Activated T-cell treated with anti-CD3 and anti-CD28 coated beads, Interleukin-2, amount 50 U/mL, for 48 hours (primary cell): ENCODE results near the gene ZBTB47.
A peak's percentile ranks its signal among the peaks of the same experiment; 100 is the strongest.

Source experiments
- DNase-seq, 2 experiments: peaks; one replicate each; pipeline ENCODE4 v3.0.0-alpha.2; 2020

The ZBTB47 gene

DNA sequence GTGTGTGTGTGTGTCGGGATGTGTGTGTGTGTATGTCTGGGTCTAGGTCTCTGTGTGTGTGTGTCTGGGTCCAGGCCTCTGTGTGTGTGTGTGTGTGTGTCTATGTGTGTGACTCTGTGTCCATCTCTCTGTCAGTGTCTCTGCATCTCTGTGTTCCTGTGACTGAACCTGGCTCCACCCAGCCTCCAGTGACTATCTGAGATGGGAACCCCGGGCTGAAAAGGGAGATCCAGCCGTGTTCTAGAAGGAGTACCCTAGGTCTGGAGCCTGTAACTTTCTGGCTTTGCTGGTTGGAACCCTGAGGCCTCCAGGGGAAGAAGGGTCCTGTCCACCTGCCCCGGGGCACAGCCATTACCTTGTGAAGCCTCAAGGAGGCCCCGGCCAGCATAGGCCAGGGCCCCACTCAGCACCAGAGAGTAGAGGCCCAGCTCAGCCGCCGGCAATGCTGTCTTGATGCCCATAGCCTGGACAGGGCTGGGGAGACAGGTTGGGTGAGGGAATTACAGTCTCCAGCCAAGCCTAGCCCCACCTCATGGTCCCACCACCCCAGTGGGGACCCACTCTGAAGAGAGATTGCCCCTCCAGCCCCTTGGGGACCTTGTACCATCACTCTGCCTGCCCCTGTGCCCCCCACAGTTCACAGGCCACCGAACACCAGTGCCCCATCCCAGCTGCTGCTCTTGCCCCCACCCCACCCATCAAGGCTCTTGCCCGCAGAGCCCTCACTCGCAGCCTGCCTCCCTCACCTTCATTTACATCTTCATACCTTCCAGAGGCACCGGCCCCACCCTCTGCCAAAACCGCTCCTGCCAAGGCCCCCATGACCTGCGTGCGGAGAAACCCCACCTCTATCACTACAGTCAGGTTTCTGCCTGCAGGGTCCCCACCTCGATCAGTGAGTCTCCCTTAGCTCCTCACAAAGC, 47.1 kb downstream of the ZBTB47 start:
- DNase-seq = peak in 1 of 2 experiments; percentile 9

DNA sequence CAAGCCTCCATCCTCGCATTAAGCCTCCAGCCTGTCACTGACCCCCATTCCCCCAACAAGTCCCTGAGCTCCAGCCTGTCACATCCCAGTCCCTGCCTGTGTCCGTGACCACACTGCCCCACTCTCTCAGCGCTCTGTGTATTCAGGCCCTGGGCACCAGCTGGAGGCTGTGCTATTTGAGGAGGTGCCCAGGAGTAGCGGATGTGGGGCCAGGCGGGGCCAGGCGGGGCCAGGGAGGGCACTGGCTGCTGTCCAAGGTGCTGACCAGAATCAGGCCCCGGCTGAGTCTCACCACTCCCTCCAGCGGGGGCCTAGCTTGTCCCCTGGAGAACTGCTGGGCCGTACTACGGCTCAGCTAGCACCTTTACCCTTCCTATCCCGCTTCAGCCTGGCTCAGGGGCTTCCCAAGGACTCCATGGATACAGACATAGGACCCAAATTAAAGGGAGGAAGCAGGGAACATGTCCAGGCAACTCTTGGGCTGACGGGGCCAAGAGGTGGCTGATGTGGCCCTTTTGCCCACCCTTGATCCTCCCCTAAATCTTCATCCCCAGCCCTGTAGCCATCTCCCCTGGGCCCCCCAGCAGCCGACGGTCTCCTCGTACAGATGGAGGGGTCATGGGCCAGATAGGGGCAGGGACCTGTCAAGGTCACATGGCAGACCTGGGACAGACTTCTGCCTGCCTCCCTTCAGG, 48.0 kb downstream of the ZBTB47 start:
- DNase-seq = peak; percentile 69 to 72

DNA sequence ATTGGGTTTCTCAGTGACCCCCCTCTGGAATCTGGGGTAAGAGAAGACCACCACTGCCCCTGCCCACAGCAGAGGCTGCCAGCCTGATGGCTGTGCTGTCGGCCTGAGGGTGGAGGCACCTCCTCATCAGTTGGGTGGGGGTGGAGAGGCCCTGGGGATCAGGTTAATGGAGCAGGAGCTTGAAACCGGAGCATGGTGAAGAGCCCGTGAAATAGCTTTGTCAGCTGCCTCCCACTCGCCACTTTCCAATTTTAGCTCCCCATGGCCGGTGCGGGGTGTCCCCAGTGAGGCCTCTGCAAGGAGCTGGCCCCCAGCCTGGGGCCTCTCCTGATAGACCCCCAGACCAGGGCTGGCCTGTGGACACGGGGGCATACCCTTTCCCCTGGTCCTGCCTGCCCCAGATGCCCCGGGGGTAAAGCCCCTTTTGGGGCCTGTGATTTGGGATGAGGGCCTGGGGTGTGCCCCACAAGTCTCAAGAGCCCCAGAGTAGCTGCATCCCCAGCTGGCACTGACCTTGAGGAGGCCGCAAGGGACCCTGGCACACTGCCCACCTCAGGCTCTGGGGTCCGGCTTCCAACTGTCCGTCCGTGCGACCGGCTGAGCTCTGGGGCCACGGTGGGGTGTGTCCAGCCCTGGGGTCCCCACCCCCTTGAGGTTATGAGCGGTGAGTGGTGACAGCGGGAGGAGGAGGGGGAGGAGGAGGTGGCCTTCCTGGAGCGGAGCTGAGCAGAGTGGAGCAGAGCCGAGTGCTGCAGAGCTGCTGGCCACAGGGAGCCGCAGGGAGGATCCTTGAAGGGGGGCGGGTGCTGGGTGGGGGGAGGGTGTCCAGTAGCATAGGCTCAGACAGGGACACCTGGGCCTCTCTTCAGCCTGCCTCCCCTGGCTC, 48.8 kb downstream of the ZBTB47 start, which contains the start of gene HHATL:
Gene HHATL, minus strand, starts transcription at position 733 of the 886 bp plus-strand sequence. CDS start 1,972 bp downstream, outside the sequence.
- peak in 1 of 2 experiments; percentile 10 for DNase-seq

GRCh38 chr3:42702982-42703694, 49.6 kb downstream of the ZBTB47 start:
- peak in 1 of 2 experiments; percentile 7 for DNase-seq

- no peak for DNase-seq
Measured at GRCh38 chr3:42703695-42704025, 50.2 kb downstream of the ZBTB47 start.

DNA sequence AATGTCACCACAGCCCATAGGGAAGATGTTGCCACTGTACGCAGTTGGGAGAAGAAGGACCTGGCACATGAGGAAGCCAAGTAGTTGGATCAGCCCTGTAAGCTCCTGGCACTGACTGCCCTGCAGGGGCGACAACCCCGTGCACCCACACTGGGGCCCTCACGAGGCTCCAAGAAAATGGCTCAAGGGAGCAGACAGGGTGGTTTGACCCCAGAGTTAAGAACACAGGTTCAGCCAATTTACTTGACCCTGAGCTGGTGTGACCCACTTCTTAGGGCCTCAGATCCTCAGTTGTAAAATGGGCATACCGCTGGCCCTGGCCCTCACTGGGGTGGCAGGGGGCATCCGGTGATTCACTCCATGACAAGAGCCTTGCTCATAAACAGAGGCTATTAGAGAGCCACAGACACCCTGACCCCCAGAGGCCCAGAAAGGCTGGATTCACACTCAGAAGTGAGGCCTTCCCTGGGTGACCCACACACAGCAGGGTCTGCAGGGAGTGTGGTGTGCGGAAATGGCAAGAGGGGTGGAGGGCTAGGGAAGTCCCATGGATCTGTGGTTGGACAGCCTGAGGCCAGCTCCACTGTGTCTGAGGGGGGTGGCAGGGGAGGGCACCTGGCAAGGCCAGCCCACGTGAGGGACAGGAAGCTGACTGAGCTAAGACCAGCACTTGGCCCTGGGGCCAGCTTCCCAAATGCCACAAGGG, 50.8 kb downstream of the ZBTB47 start:
- peak in 1 of 2 experiments; percentile 13 for DNase-seq

GRCh38 chr3:42705058-42705767, 51.7 kb downstream of the ZBTB47 start:
- no peak for DNase-seq

- DNase-seq = peak in 1 of 2 experiments; percentile 9
Measured at GRCh38 chr3:42705962-42706585, 52.6 kb downstream of the ZBTB47 start.

DNA sequence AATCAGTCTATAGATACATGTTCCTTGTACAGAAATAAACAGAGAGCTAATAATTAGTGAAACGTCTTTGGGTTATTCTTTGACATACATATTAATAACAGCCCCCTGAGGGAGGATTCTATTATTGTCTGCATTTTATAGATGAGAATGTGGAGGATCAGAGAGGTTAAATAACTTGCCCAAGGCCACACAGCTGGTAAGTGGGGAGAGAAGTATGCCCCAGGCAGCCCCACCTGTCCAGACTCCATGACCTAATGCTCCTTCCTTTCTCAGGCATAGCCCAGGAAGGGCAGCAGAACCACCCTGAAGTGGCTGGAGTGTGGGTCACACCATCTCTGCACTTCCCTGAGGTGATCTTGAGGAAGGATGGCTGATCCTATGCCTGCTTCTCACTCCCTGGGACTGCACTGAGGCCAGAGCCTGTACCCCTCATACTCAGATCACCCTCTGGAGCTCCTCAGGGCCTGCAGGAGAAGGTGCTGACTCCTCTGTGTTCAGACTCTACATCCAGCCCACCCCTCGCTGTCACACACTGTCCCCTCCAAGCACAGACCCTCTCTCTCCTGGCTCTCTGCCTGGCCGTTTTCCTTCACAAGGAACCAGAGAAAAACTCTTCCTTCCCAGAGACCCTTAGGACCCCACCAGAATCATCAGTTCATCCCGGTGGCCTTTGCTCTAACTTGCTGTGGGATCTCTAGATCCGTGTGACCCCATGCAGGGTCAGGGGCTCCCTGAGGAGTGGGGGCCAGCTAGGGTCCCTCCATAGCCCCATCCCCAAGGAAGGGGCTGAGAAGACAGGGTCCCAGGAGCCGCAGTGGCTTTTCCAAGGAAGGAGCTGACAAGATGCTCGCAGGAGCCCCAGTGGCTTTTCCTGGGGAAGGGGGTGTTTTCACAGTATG, 53.5 kb downstream of the ZBTB47 start:
- peak in 1 of 2 experiments; percentile 4 for DNase-seq

DNA sequence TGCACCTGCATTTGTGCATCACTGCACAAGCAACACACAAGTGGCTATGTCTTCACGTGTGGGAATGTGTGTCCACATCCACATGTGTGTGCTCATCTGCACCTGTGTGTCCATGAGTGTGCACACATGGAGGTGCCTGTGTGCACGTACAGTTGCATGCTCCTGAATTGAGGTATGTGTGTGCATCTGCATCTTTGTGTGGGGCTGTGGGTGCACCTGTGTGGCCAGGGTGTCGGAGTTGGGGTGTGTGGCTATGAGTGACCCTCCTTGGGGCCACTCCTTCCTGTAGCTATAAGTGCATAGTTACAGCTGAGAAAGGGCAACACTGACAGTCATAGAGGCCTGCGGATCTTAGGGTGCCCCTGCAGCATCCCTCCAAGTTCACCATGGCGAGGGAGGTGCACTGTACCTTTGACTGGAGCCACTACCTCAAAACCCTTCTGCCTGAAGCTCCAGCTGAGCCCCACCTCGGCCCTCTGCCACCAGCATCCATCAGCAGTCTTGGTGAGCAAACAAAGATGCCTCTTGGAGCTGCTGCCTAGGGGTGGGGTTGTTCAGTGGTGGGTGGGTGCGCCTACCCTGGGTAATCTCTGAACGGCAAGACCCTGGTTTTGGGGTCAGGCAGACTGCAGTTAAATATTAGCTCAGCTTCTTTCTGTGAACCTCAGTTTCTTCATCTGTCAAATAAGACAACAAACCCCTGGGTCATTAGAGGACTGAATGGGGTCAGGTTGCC, 54.3 kb downstream of the ZBTB47 start:
- DNase-seq = peak in 1 of 2 experiments; percentile 7

DNA sequence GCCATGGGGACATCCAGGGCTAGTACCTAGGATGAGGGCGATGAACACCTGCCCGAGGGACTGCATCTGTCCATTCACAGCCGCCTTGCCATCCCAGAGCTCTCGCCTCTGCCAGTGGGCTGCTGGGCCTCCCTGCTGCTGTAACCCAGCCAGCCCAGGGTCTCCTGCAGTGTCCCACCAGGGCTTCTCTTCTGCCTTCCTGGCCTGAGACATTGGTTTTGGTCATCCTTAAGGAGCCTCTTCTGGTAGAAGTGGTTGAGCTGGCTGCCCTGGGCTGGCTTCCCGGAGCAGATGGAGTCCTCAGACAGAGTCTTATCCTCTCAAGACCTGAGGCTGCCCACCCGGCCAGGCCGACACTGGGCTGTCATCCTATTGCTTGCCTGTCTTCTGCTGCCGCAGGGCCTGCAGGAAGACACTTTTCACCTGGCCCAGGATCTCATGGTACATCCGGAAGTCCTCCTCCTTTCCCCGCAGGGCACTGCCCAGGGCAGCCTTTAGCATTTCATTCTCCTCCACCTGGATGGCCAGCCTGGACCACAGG, 55.2 kb downstream of the ZBTB47 start:
- DNase-seq = peak in 1 of 2 experiments; percentile 11

- peak in 1 of 2 experiments; percentile 10 for DNase-seq
Measured at GRCh38 chr3:42709621-42710020, 56.1 kb downstream of the ZBTB47 start.

DNA sequence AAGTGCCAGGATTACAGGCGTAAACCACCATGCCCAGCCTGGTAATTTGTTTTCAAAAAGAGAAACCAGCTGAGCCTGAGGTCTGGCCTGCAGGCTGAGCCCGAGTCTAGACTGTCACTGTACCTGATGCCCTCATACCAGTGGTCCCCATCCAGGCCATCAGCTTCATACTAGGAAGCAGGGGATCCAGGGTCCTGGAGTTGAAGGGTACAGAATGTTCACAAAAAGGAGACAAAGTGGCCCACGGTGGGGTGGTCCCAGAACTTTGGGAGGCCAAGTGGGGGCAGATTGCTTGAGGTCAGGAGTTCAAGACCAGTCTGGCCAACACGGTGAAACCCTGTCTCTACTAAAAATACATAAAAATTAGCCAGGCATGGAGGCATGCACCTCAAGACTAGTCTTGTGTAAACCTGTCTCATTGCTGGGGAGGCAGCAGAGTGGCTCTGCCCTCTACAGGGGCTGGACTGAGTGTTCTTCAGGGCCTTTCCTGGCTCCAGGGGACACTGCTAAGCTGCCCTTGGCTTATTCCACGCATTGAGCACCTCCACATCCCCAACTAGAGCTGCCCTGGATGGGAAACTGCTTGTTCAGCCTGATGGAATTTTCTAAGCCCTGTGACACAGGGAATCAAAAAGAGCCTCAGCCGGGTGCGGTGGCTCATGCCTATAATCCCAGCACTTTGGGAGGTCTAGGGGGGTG, 57.0 kb downstream of the ZBTB47 start:
- DNase-seq = peak in 1 of 2 experiments; percentile 1

GRCh38 chr3:42711491-42712343, 58.2 kb downstream of the ZBTB47 start:
- peak in 1 of 2 experiments; percentile 5 for DNase-seq

DNA sequence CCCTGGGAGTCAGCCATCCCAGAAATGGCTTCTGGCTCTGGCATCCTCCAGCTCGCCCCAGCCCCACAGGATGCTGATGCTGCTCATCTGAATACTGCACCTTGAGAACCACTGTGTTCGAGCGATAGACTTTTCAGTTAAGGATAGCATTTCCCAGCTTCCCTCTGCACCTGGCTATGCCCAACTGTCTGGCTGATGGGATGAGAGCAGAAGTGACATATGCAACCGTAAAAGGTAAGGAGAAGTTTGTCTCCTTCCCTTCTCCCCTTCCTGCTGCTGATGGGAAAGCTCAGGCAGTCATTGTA, 58.8 kb downstream of the ZBTB47 start:
- no peak for DNase-seq

DNA sequence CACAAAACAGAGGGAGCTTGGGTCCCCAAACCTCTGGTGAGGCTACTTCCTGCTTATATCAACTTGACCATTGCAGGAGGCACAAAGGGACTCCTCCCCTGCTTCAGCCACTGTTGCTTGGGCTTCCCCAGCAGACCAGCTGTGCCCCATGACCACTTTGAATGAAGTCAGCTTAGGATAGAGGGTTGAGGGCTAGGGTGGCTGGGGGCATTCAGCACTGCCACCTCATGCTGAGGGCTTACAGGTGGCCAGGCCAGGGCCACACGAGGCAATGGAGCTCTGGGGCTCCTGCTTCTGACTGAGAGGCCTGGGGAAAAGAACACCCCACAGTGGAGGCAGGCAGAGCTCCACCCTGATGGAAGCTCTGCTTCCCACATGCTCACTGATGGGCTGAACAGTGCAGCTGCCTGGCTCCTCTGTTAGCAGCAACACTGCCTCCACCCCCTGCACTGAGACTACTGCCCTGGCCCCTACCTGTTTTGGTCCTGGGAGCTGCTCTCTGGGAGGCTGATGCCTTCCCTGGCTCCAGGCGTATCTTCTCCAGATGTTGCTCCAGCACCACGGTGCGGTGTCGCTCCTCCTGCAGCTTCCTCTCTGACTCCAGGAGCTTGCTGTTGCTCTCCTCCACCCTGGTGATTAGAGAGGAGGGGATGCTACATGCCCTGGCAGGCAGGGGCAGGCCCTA, 59.3 kb downstream of the ZBTB47 start:
- peak in 1 of 2 experiments; percentile 8 for DNase-seq
